Ammon's horn (tissue), 1 donor: ENCODE results near the gene PEX19.
A peak's percentile ranks its signal among the peaks of the same experiment; 100 is the strongest.

Experiments
- DNase-seq: peaks from one replicate; pipeline ENCODE4 v3.0.0-alpha.2; 2016; ENCODE audit warnings: low spot score

Gene PEX19

GRCh38 chr1:160277987-160278386 lies 6.9 kb downstream of the PEX19 start:
- no peak for DNase-seq

DNA sequence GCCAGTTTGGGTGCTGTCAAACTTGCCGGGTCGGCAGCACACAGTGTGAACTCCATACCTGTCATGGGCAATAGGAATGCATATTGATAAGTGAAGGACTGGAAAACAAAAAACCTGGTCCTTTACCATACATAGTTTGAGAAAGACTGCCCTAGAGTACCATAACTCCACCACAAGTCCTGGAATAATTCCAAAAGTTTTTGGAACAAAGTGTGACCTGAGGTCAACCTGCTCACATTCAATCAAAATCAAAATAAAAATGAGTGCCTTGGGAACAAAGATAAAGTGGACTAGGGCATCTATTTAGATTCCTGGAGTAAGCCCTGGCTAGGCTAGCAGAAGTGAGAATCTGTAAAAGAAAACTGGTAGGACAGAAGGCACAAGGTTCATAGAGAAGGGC lies 7.6 kb downstream of the PEX19 start:
- no peak for DNase-seq

DNA sequence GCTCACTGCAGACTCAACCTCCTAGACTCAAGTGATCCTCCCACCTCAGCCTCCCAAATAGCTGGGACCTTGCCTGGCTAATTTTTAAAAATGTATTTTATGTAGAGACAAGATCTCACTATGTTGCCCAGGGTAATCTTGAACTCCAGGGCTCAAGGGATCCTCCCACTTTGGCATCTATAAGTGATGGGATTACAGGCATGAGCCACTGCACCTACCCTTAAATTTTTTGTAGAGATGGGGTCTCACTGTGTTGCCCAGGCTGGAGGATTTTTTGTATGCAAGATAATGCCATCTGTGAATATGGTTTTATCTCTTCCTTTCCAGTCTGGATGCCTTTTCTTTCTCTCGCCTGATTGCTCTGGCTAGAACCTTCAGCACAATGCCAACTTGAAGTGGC lies 13.9 kb downstream of the PEX19 start:
- DNase-seq: no peak

DNA sequence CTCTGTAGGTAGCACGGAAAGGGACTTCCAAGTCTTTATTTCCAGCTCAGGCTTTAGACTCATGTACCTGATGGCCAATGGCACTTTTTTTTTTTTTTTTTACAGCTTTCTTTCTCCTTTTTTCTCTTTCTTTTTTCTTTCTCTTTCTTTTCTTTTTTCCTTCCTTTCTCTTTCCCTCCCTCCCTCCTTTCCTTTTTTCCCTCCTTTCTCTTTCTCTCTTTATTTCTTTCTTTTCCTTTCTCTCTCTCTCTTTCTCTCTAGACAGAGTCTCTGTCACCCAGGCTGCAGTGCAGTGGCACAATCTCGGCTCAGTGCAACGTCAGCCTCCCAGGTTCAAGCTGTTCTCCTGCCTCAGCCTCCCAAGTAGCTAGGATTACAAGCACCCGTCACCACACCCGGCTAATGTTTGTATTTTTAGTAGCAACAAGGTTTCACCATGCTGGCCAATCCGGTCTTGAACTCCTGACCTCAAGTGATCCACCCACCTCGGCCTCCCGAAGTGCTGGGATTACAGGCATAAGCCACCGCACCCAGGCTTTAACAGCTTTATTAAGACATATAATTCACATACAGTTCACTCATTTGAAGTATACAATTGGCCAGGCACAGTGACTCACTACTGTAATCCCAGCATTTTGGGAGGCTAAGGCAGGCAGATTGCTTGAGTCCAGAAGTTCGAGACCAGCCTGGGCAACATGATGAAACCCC lies 17.5 kb downstream of the PEX19 start:
- no peak for DNase-seq

DNA sequence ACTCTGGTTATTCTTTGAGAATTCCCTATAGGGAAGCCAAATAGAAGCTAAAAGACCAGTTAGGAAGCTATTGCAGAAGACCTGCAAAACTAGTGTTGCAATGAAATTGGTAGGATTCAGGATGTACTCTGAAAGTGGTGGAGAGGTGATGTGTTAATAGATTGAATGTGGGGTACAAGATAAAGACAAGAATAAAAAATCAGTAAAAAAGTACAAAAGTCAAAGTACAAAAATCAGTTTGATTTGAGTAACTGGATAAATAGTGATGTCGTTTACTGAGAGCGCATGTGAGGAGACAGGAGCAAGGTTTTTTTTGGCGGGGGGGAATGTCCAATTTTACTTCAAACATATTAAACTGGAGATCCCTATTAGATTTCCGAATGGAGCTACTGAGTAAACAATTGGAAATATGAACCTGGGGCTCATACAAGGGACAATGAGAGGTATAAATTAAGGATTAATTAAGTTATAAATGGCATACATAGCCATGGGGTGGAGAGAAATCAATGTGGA lies 20.1 kb downstream of the PEX19 start:
- no peak for DNase-seq

DNA sequence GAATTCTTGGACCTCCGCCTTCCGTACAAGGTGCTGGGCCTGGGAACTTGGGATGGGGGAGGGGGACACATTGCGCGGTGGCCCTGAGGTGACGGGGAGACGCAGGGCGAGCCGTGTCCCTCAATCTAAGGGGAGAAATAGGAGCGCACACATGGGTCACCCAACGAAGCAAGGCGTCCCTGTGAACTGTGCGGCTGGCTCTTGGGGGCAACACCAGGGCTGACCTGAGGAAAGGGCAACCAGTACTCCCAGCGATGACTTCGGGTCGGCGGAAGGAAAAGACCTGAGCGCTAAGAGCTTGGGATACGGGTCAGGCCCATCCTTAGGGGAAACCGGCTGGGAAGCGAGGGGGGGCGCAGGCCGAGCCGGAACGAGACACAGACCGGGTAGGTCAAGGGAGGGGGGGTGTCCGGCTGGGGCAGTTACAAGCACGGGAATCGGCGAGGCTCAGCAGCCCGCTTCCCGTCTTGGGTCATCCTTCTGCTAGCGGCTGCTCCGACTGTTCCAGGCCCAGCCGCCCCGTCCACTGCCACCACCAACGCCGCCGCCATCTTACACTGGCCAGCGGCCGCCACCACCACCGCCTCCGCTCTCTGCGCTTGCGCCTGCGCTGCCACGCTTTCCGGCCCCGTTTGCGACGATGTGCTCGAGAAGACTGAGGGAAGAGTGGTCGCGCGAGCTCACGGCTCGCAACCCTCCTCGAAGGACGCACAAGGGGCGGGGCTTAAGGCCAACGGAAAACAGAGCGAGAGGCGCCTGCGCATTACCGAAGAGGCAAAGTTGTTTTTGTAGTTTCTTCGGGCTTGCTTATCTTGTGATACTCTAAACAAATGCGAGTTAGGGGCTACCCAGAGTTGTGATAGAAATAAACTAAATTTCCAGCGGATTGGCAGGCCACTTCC lies 22.8 kb downstream of the PEX19 start, which contains the start of gene DCAF8:
DCAF8 (minus strand) TSS at position 657 of the 902 bp plus-strand sequence. CDS start 18,541 bp downstream, outside the sequence.
- DNase-seq: peak; percentile 99

- DNase-seq: peak; percentile 34
These were observed 23.4 kb downstream of the PEX19 start for GRCh38 chr1:160261556-160261892.

- no peak for DNase-seq
These were observed 24.2 kb downstream of the PEX19 start for GRCh38 chr1:160260406-160261382.

DNA sequence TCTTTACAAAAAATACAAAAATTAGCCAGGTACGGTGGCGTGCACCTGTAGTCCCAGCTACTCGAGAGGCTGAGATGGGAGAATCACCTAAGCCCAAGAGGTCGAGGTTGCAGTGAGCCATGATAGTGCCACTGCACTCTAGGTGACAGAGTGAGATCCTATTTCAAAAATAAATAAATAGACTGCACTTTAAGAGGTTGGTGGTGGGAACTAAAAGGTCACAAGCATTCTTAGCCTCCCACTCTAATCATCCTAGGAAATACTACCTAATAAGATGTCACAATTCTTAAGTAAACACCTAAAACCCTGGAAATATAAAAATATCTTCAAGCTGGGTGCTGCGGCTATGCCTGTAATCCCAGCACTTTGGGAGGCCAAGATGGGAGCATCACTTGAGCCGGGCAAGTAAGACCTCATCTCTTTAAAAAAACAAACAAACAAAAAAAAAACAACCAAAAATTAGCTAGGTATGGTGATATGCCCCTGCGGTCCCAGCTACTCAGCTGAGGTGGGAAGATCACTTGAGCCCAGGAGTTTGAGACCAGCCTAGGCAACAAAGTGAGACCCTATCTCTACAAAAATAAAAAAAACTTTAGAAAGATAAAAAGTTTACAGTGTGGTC lies 26.6 kb downstream of the PEX19 start:
- no peak for DNase-seq

- DNase-seq: peak; percentile 8
These were observed 27.4 kb downstream of the PEX19 start for GRCh38 chr1:160257411-160258015.

DNA sequence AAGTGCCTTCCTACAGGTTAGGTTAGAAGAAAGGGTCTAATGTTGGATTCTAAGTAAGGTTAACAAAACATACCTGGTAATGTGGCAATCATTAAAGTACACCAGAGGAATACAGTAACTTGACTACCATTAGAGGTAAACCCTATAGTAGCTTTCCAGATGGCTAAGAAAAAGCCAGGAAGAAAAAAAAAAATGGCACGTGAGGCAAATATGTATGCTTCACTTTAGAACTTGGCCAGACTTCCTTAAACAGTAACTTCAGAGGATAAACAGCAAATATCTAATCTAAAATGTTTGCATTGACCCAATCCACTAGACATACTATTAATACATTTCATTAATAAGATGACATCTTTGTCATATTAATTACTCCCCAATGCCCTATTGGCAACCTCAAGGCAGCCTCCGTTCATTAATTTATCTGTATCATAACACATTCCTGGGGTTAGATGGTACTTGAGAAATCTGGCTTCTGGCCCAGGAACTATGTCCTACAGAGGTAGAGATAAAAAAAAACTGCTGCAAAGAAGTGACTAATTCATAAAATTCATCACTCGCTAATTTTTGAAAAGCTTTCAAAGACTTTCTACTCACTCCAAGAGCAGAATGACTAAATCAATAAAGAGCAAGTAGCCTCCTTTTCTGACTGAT lies 28.4 kb downstream of the PEX19 start:
- DNase-seq: no peak

GRCh38 chr1:160255781-160256300 lies 29.1 kb downstream of the PEX19 start:
- DNase-seq: no peak

GRCh38 chr1:160251687-160252526 lies 33.0 kb downstream of the PEX19 start:
- peak; percentile 93 for DNase-seq

GRCh38 chr1:160251011-160251410 lies 33.9 kb downstream of the PEX19 start:
- peak; percentile 24 for DNase-seq

DNA sequence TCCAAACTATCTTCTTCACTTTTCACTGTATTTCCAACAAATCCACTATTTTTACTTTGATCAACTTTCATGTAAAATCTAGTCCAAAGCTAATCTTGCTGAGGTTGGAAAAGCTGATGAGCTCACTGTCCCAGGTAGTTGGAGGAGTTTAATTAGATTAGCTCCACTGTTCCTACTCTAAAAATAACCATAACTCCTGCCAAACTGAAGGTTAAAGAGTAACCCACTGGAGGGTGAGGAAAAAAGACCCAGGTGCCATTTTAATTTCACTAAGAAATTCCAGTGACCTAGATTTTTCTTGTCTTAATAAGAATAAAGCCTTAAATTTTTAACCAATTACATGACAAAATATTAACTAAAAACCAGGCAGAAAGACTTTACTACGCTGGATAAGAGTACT lies 37.9 kb downstream of the PEX19 start:
- no peak for DNase-seq

- DNase-seq: no peak
These were observed 39.5 kb downstream of the PEX19 start for GRCh38 chr1:160245434-160245833.

DNA sequence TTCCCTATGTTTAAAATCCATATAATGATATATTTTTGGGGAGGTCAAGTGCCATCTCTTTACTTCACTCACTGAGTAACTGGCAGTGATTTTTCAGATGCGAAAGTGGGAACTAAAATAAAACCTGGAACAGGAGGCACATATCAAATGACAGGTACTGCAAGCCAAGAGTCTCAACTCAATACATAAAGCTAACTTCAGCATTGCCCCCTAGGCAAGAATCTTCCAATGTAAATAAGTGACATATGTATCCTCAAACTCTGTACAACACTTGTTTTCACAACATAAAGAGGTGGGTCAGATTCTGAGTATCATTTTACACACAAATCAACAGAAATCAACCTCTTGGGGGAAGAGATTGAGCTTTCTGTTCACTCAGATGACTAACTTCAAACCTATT lies 40.7 kb downstream of the PEX19 start:
- no peak for DNase-seq

DNA sequence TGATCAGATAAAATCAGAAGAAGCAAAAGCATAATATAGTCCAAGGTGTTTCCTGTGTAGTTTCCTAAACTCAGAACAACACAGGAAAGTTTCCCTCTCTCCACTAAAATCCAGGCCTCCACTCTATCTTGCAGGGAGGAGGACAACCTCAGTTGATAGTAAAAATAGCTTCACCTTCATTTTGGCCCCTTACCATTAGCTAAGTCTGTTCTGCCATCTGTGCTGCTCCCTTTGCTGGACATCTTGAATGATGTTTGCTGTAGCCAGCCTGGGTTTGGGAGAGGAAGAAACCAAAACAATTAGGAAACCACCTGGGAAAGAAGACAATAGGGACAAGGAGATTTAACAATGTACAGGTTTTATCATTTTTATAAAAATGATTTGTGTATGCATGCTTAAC lies 41.2 kb downstream of the PEX19 start:
- no peak for DNase-seq

GRCh38 chr1:160239582-160240299 lies 45.2 kb downstream of the PEX19 start:
- no peak for DNase-seq
